Nephron (organoid): ENCODE measurements around the gene IGFL1.
"Not testable (repeated sequence)": the region's sequence is repeated elsewhere in the genome, so short reads cannot be mapped to it uniquely, and the experiment has no call there.

Source experiments
- H3K27ac Mint-ChIP-seq, 3 experiments: 2 replicates each; pipeline ENCODE4 v1.8.0; 2020; ENCODE audit warnings: mixed read lengths in 3 of 3, mild to moderate bottlenecking in 2 of 3, moderate library complexity in 1 of 3
- H3K27me3 Mint-ChIP-seq: 2 replicates; pipeline ENCODE4 v1.8.0; 2021; ENCODE audit warnings: low read depth, mild to moderate bottlenecking, moderate library complexity, mixed read lengths
- H3K36me3 Mint-ChIP-seq: 2 replicates; pipeline ENCODE4 v1.8.0; 2020; ENCODE audit warnings: low read depth, mixed read lengths
- H3K4me1 Mint-ChIP-seq: 2 replicates; pipeline ENCODE4 v1.8.0; 2020; ENCODE audit warnings: mixed read lengths
- H3K4me3 Mint-ChIP-seq, 3 experiments: 2 replicates each; pipeline ENCODE4 v1.8.0; 2020; ENCODE audit warnings: mild to moderate bottlenecking in 3 of 3, mixed read lengths in 3 of 3, moderate library complexity in 2 of 3
- H3K9me3 Mint-ChIP-seq: 2 replicates; pipeline ENCODE4 v1.8.0; 2020; ENCODE audit warnings: mixed read lengths
- CTCF ChIP-seq, 3 experiments: fragments of 200-600 bp; sonication (generic); IDR thresholded peaks; one replicate each; pipeline ENCODE4 v1.5.0; 2021; ENCODE audit warnings: antibody characterized with exemption in 3 of 3; ENCODE audit not compliant: unreplicated experiment in 3 of 3

Gene IGFL1

GRCh38 chr19:46193678-46194077, 35.9 kb upstream of the IGFL1 start:
- no peak for TF ChIP-seq CTCF (IDR thresholded peaks at IDR 0.05; ENCODE audit: unreplicated experiment in 3 of 3)
- Mint-ChIP-seq H3K9me3 (no peaks in the 10 kb centered on the region), H3K4me1 (no peaks in the 10 kb centered on the region), H3K27ac (no peak overlapping the region), H3K4me3 (no peak overlapping the region), H3K27me3 (peaks cover 65% of the 10 kb centered on the region), H3K36me3 (no peaks in the 10 kb centered on the region)

GRCh38 chr19:46195104-46195503, 34.4 kb upstream of the IGFL1 start:
- Mint-ChIP-seq H3K4me3 (no peak overlapping the region), H3K27me3 (peaks cover 64% of the 10 kb centered on the region), H3K27ac (no peak overlapping the region), H3K9me3 (no peaks in the 10 kb centered on the region), H3K4me1 (no peaks in the 10 kb centered on the region), H3K36me3 (no peaks in the 10 kb centered on the region)
- TF ChIP-seq CTCF (IDR thresholded peaks at IDR 0.05; ENCODE audit: unreplicated experiment in 3 of 3): no peak

- H3K36me3 Mint-ChIP-seq, H3K4me3 Mint-ChIP-seq, H3K9me3 Mint-ChIP-seq, H3K4me1 Mint-ChIP-seq, H3K27ac Mint-ChIP-seq: not testable (repeated sequence)
- peaks cover 63% of the 10 kb centered on the region for H3K27me3 Mint-ChIP-seq
Observed at GRCh38 chr19:46195919-46196318, 33.6 kb upstream of the IGFL1 start.

GRCh38 chr19:46196410-46197124, 33.0 kb upstream of the IGFL1 start:
- Mint-ChIP-seq H3K27me3 (peaks cover 57% of the 10 kb centered on the region), H3K27ac (no peak overlapping the region), H3K36me3 (no peaks in the 10 kb centered on the region), H3K9me3 (no peaks in the 10 kb centered on the region), H3K4me1 (no peaks in the 10 kb centered on the region), H3K4me3 (no peak overlapping the region)
- no peak for TF ChIP-seq CTCF (IDR thresholded peaks at IDR 0.05; ENCODE audit: unreplicated experiment in 3 of 3)

- H3K27ac Mint-ChIP-seq: no peak overlapping the region
- H3K36me3 Mint-ChIP-seq: no peaks in the 10 kb centered on the region
- no peak for TF ChIP-seq CTCF (IDR thresholded peaks at IDR 0.05; ENCODE audit: unreplicated experiment in 3 of 3)
- H3K27me3 Mint-ChIP-seq: peaks cover 53% of the 10 kb centered on the region
- H3K4me3 Mint-ChIP-seq: no peak overlapping the region
- no peaks in the 10 kb centered on the region for H3K9me3 Mint-ChIP-seq
- H3K4me1 Mint-ChIP-seq: no peaks in the 10 kb centered on the region
Observed at GRCh38 chr19:46197314-46198070, 32.0 kb upstream of the IGFL1 start.

- Mint-ChIP-seq H3K27me3 (peaks cover 47% of the 10 kb centered on the region), H3K9me3 (peaks cover 2% of the 10 kb centered on the region), H3K4me3 (no peak overlapping the region), H3K36me3 (no peaks in the 10 kb centered on the region), H3K4me1 (no peaks in the 10 kb centered on the region), H3K27ac (no peak overlapping the region)
- TF ChIP-seq CTCF (IDR thresholded peaks at IDR 0.05; ENCODE audit: unreplicated experiment in 3 of 3): no peak
Observed at GRCh38 chr19:46198756-46199155, 30.8 kb upstream of the IGFL1 start.
